Measurements from ENCODE around the gene COASY.

GRCh38 chr17:42536048-42536371, 25.9 kb upstream of the COASY start, which contains the start of gene NAGLU:
- TF ChIP-seq CTCF (IDR thresholded peaks at IDR 0.05; ENCODE audit: insufficient read depth, low read length, poor library complexity, severe bottlenecking) (no peak), EZH2phosphoT487 (conservative IDR thresholded peaks at IDR 0.05; ENCODE audit: low read length) (no peak)
